Neural cell (in vitro differentiated cells): Measurements from ENCODE around the gene DTNBP1. TPM values are rescaled to one million over a fixed set of nuclear protein-coding genes. Genes with fewer than 3 reads are reported as not detected.

Experiments
- H2AFZ ChIP-seq: fragments of 200-600, 300-800 bp; sonication (generic), shearing (Covaris generic); 2 replicates; pipeline ENCODE4 v1.6.0; 2014; ENCODE audit warnings: low read depth, mild to moderate bottlenecking, antibody characterized with exemption, low read length, moderate library complexity
- H3F3A ChIP-seq: fragments of 200-600 bp; shearing (Covaris generic); 2 replicates; pipeline ENCODE4 v1.6.1; 2016; ENCODE audit warnings: mild to moderate bottlenecking, moderate library complexity, mixed read lengths, antibody characterized with exemption, low read length; ENCODE audit not compliant: insufficient read depth, poor library complexity, severe bottlenecking
- H3K27ac ChIP-seq: fragments of 200-600, 300-800 bp; sonication (generic), shearing (Covaris generic); 2 replicates; pipeline ENCODE4 v1.5.1; 2014; ENCODE audit warnings: mild to moderate bottlenecking, low read length, moderate library complexity
- H3K27me3 ChIP-seq: fragments of 300-800, 200-600 bp; sonication (generic), shearing (Covaris generic); 2 replicates; pipeline ENCODE4 v1.6.0; 2014; ENCODE audit warnings: mild to moderate bottlenecking, low read depth, low read length, moderate library complexity; ENCODE audit not compliant: insufficient read depth
- H3K36me3 ChIP-seq: fragments of 300-800, 200-600 bp; sonication (generic), shearing (Covaris generic); 2 replicates; pipeline ENCODE4 v1.5.1; 2014; ENCODE audit warnings: mild to moderate bottlenecking, antibody characterized with exemption, low read length, moderate library complexity; ENCODE audit not compliant: insufficient read depth
- H3K4me2 ChIP-seq: fragments of 300-800, 200-600 bp; sonication (generic), shearing (Covaris generic); 2 replicates; pipeline ENCODE4 v1.6.0; 2014; ENCODE audit warnings: mild to moderate bottlenecking, low read length
- H3K4me3 ChIP-seq: fragments of 300-800, 200-600 bp; sonication (generic), shearing (Covaris generic); 2 replicates; pipeline ENCODE4 v1.5.1; 2014; ENCODE audit warnings: mild to moderate bottlenecking, low read length, moderate library complexity
- H3K79me2 ChIP-seq: fragments of 200-600 bp; shearing (Covaris generic); replicated peaks from 2 replicates; pipeline ENCODE4 v1.6.0; 2014; ENCODE audit warnings: mild to moderate bottlenecking, low read length, moderate library complexity; ENCODE audit not compliant: insufficient read depth
- H3K9ac ChIP-seq: fragments of 300-800, 200-600 bp; sonication (generic), shearing (Covaris generic); 2 replicates; pipeline ENCODE4 v1.6.1; 2016; ENCODE audit warnings: mild to moderate bottlenecking, low read length, mixed read lengths
- H3K9me2 ChIP-seq: fragments of 200-600 bp; shearing (Covaris generic); 2 replicates; pipeline ENCODE4 v1.6.1; 2016; ENCODE audit warnings: mild to moderate bottlenecking, low read length, mixed read lengths; ENCODE audit not compliant: insufficient read depth
- H3K9me3 ChIP-seq: fragments of 200-600, 300-800 bp; sonication (generic), shearing (Covaris generic); 2 replicates; pipeline ENCODE4 v1.6.1; 2016; ENCODE audit warnings: mild to moderate bottlenecking, mixed run types, low read length, moderate library complexity, mixed read lengths
- H4K20me1 ChIP-seq: fragments of 200-600 bp; shearing (Covaris generic); 2 replicates; pipeline ENCODE4 v1.6.1; 2016; ENCODE audit warnings: mild to moderate bottlenecking, mixed run types; ENCODE audit not compliant: insufficient read depth
- CTCF ChIP-seq: fragments of 450-650 bp; IDR thresholded peaks from 2 replicates; pipeline ENCODE4 v1.5.1; 2014; ENCODE audit warnings: antibody characterized with exemption, mild to moderate bottlenecking, moderate library complexity; ENCODE audit not compliant: poor library complexity, severe bottlenecking
- EP300 ChIP-seq: fragments of 450-650 bp; conservative IDR thresholded peaks from 2 replicates; pipeline ENCODE4 v1.6.1; 2014; ENCODE audit warnings: antibody characterized with exemption, mild to moderate bottlenecking, moderate library complexity; ENCODE audit not compliant: poor library complexity, severe bottlenecking
- EZH2 ChIP-seq: fragments of 200-600, 300-800 bp; shearing (Covaris generic), sonication (generic); IDR thresholded peaks from 2 replicates; pipeline ENCODE4 v1.6.1; 2014; ENCODE audit warnings: antibody characterized with exemption, low read length, borderline replicate concordance, mild to moderate bottlenecking; ENCODE audit not compliant: insufficient read depth, poor library complexity, severe bottlenecking
- MXI1 ChIP-seq: fragments of 450-650 bp; conservative IDR thresholded peaks from 2 replicates; pipeline ENCODE4 v1.6.1; 2014; ENCODE audit warnings: antibody characterized with exemption, mild to moderate bottlenecking; ENCODE audit not compliant: poor library complexity, severe bottlenecking
- POLR2AphosphoS5 ChIP-seq: IDR thresholded peaks from 2 replicates; pipeline ENCODE4 v1.6.1; 2012
- RAD21 ChIP-seq: fragments of 450-650 bp; conservative IDR thresholded peaks from 2 replicates; pipeline ENCODE4 v1.6.1; 2014; ENCODE audit warnings: antibody characterized with exemption, mild to moderate bottlenecking, moderate library complexity
- SMC3 ChIP-seq: fragments of 450-650 bp; conservative IDR thresholded peaks from 2 replicates; pipeline ENCODE4 v1.6.1; 2014; ENCODE audit warnings: antibody characterized with exemption, mild to moderate bottlenecking, moderate library complexity; ENCODE audit not compliant: poor library complexity
- TAF1 ChIP-seq: IDR thresholded peaks from 2 replicates; pipeline ENCODE4 v1.6.1; 2012; ENCODE audit warnings: low read depth
- polyA plus RNA-seq: library from polyadenylated mRNA; depleted of rRNA; stranded (reverse); fragments of >200 nt; gene quantifications from 2 replicates; pipeline ENCODE4 v1.2.3, GENCODE V29; 2014
- TF ChIP-seq, protein P1 (sequence below): IDR thresholded peaks from 2 replicates; pipeline ENCODE4 v1.6.1; 2012; ENCODE audit warnings: borderline replicate concordance

The DTNBP1 gene
- polyA plus RNA-seq, 1 donor from 2014 or later, result 22.6 TPM

DNA sequence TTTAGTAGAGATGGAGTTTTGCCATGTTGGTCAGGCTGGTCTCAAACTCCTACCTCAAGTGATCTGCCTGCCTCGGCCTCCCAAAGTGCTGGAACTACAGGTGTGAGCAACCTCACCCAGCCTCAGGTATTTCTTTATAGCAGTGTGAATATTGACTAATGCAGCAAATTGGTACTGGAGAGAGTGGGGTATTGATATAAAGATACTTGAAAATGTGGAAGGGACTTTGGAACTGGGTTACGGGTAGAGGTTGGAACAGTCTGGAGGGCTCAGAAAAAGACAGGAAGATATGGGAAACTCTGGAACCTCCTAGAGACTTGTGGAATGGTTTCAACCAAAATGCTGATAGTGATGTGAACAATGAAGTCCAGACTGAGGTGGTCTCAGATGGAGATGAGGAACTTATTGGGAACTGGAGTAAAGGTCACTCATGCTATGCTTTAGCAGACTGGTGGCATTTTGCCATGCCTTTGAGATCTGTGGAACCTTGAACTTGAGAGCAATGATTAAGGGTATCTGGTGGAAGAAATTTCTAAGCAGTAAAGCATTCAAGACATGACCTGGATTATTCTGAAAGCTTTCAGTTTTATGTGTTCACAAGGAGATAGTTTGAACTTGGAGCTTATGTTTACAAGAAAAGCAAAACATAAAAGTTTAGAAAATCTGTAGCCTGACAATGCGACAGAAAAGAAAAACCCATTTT lies 127.2 kb downstream of the DTNBP1 start:
- H3K9me3 ChIP-seq, result no peaks in the 10 kb centered on the region
- no peak overlapping the region for H3K27ac ChIP-seq
- no peak overlapping the region for H3K4me3 ChIP-seq
- H4K20me1 ChIP-seq, result no peaks in the 10 kb centered on the region
- H3K27me3 ChIP-seq, result no peaks in the 10 kb centered on the region
- no peaks in the 10 kb centered on the region for H3K36me3 ChIP-seq
- no peaks in the 10 kb centered on the region for H3F3A ChIP-seq
- no peak for TF ChIP-seq SMC3
- no peak for TF ChIP-seq RAD21
- TF ChIP-seq MXI1, result no peak
- TF ChIP-seq, protein P1, sequence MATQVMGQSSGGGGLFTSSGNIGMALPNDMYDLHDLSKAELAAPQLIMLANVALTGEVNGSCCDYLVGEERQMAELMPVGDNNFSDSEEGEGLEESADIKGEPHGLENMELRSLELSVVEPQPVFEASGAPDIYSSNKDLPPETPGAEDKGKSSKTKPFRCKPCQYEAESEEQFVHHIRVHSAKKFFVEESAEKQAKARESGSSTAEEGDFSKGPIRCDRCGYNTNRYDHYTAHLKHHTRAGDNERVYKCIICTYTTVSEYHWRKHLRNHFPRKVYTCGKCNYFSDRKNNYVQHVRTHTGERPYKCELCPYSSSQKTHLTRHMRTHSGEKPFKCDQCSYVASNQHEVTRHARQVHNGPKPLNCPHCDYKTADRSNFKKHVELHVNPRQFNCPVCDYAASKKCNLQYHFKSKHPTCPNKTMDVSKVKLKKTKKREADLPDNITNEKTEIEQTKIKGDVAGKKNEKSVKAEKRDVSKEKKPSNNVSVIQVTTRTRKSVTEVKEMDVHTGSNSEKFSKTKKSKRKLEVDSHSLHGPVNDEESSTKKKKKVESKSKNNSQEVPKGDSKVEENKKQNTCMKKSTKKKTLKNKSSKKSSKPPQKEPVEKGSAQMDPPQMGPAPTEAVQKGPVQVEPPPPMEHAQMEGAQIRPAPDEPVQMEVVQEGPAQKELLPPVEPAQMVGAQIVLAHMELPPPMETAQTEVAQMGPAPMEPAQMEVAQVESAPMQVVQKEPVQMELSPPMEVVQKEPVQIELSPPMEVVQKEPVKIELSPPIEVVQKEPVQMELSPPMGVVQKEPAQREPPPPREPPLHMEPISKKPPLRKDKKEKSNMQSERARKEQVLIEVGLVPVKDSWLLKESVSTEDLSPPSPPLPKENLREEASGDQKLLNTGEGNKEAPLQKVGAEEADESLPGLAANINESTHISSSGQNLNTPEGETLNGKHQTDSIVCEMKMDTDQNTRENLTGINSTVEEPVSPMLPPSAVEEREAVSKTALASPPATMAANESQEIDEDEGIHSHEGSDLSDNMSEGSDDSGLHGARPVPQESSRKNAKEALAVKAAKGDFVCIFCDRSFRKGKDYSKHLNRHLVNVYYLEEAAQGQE, result no peak
- TF ChIP-seq CTCF, result no peak
- TF ChIP-seq EZH2, result no peak
- no peak for TF ChIP-seq POLR2AphosphoS5
- no peak for TF ChIP-seq EP300
- no peak for TF ChIP-seq TAF1
- no peak overlapping the region for H3K9ac ChIP-seq
- H3K79me2 ChIP-seq, result no peaks in the 10 kb centered on the region
- H3K4me2 ChIP-seq, result no peak overlapping the region
- H2AFZ ChIP-seq, result no peak overlapping the region
- H3K9me2 ChIP-seq, result no peaks in the 10 kb centered on the region

GRCh38 chr6:15534974-15535373 lies 127.9 kb downstream of the DTNBP1 start:
- Histone ChIP-seq H4K20me1 (no peaks in the 10 kb centered on the region), H3K4me3 (no peak overlapping the region), H3F3A (no peaks in the 10 kb centered on the region), H3K4me2 (no peak overlapping the region), H3K9me3 (no peaks in the 10 kb centered on the region), H3K27me3 (no peaks in the 10 kb centered on the region), H3K79me2 (no peaks in the 10 kb centered on the region), H3K9ac (no peak overlapping the region), H3K9me2 (no peaks in the 10 kb centered on the region), H2AFZ (no peak overlapping the region), H3K27ac (no peak overlapping the region), H3K36me3 (no peaks in the 10 kb centered on the region)
- TF ChIP-seq POLR2AphosphoS5, result no peak
- no peak for TF ChIP-seq RAD21
- TF ChIP-seq TAF1, result no peak
- TF ChIP-seq, protein P1, result no peak
- no peak for TF ChIP-seq EP300
- no peak for TF ChIP-seq MXI1
- no peak for TF ChIP-seq CTCF
- no peak for TF ChIP-seq EZH2
- no peak for TF ChIP-seq SMC3
